T-helper 22 cell (primary cell): ENCODE results near the gene FXYD1.
A peak's percentile ranks its signal among the peaks of the same experiment; 100 is the strongest.
"Not testable (repeated sequence)": the region's sequence is repeated elsewhere in the genome, so short reads cannot be mapped to it uniquely, and the experiment has no call there.

ENCODE experiments used
- DNase-seq: peaks from one replicate; pipeline ENCODE4 v3.0.0-alpha.2; 2020; ENCODE audit warnings: low read depth

FXYD1 gene

GRCh38 chr19:35125270-35125717 lies 13.3 kb upstream of the FXYD1 start:
- DNase-seq, result no peak

- DNase-seq, result no peak
Measured at GRCh38 chr19:35125749-35126623, 12.6 kb upstream of the FXYD1 start.

- no peak for DNase-seq
Measured at GRCh38 chr19:35126624-35126959, 12.0 kb upstream of the FXYD1 start.

DNA sequence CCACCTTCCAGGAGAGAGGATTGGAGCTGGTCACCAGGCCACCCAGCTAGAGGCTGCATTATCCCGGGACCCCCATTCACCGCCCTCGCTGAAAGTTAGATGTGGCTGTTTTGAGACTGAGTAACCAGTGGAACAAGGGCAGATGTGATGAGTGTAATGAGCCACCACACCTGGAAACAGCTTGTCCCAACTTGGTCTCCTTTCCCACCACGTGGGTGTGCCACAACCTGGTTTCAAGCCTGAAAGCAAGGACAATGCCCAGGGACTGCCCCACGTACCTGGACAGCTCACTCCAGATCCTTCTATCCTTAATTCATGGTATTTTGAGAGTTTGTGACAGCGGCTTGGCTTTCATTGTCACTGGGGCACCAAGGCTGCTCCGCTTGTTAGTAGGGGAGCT lies 10.8 kb upstream of the FXYD1 start:
- no peak for DNase-seq

- DNase-seq, result no peak
Measured at GRCh38 chr19:35128398-35129057, 10.1 kb upstream of the FXYD1 start.

GRCh38 chr19:35129724-35130274 lies 8.8 kb upstream of the FXYD1 start:
- not testable (repeated sequence) for DNase-seq

DNA sequence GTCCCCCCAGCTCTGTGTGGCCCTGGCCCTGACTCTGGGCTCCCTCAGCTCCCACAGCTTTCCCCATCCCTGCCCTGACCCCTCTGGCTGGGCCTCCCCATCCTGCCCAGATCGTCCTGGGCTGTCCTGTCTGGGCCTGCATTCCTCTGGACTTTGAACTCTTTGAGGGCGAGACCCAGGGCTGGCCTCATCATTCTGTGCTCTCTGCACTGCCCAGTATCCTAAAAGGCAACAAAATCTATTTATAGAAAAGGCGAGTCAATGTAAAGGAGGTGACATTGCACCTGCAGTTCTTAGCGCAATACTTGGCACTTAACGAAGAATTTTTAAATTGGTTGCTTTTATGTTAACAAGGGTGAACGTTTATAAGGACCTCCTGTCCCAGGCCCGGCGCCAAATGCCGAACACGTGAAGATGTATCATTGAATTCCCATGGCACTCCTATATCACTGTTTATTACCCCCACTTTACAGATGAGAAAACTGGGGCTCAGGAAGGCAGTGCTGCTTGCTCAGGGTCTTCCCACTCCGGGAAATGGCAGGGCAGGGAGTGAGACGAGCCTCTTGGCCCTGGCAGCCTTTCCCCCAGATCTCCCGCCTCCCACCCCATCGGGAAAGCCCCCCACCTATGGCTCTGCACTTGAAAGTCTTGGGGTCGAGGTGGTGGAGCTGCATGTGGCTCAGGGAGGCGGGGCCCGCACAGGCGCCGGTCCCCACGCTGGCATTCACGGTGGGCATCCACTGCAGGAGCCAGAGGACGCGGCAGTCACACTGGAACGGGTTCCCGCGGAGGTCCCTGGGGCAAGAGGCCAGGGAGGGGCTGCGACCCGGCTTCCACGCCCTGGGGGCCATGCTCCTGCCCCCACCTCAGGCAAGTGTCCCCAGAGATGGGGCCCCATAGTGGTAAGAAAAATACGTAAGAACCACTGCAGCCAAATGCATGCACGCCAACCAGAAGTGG lies 7.6 kb upstream of the FXYD1 start:
- DNase-seq, result no peak

GRCh38 chr19:35132254-35132653 lies 6.4 kb upstream of the FXYD1 start:
- no peak for DNase-seq

- DNase-seq, result no peak
Measured at GRCh38 chr19:35133826-35134225, 4.8 kb upstream of the FXYD1 start.

- DNase-seq, result no peak
Measured at GRCh38 chr19:35134601-35135242, 3.9 kb upstream of the FXYD1 start, which contains the start of gene LGI4. LGI4 (minus strand) TSS chr19:35135059; CDS start chr19:35134680, 379 bp downstream.

DNA sequence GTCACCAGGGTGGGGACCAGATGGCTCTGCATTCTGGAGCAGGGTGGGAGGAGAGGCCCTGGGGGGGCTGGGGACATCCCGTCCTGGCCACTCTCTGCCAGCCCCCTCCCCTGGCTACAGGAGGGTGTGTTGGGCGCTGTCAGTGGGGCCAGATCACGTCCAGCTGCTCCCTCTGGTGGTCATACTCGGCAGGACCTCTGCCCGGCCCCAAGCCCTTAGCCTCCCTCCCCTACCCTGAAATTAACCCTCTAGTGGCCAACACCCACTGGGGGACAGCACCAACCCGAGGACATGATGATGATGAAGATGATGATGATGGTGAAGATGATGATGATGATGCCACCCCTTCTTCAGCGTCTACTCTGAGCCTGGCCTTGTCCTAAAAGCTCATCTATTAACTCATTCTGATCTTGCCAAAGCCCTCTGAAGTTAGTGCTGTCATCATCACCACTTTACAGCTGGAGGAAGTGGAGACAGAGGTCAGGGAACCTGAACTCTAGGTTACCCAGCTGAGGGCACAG lies 3.2 kb upstream of the FXYD1 start:
- DNase-seq, result no peak

DNA sequence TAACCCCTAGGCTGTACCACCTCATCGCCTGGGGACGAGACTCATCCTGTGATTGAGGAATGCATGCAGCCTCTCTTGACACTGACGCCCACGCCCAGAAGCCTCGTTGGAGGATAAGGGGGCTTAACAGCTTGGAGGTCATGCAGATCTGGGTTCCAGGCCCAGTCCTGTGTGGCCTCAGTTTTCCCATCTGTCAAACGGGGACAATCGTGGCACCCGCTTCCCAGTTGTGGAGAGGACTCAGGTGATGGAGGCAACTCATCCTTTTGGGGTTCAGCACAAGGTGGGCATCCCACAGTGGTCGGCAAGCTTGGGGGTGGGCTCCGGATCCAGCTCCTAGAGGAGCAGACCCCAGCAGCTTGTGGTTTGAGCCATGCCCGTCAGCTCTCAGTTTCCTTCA lies 2.4 kb upstream of the FXYD1 start:
- no peak for DNase-seq

- no peak for DNase-seq
Measured at GRCh38 chr19:35136977-35137702, 1.5 kb upstream of the FXYD1 start.

- no peak for DNase-seq
Measured at GRCh38 chr19:35140207-35140961, 1.8 kb downstream of the FXYD1 start.

- peak; percentile 92 for DNase-seq
Measured at GRCh38 chr19:35140962-35141836, 2.6 kb downstream of the FXYD1 start.

GRCh38 chr19:35141837-35142605 lies 3.4 kb downstream of the FXYD1 start:
- no peak for DNase-seq

- DNase-seq, result peak; percentile 46
Measured at GRCh38 chr19:35142606-35143230, 4.1 kb downstream of the FXYD1 start.
